ENCODE measurements around the gene TMEM41A. TPM values are rescaled to one million over a fixed set of nuclear protein-coding genes. Genes with fewer than 3 reads are reported as not detected.

The TMEM41A gene
- total and polyA plus RNA-seq, 2 experiments from 2014 or later: 12.4 to 15.9 TPM

Other genes with a start within 250 kb of the TMEM41A start
- gene EHHADH, start 245.0 kb downstream of the TMEM41A start, total RNA-seq (2014; rRNA removed; shearing (Covaris generic)): 5.1 and 6.0 TPM in 2 replicates
- gene EHHADH, start 245.0 kb downstream of the TMEM41A start, polyA plus RNA-seq (2016; fragmentation: Nextera tagmentation; extraction: Ambion mirVana): 1.7 and 2.5 TPM in 2 replicates
- gene MAP3K13, start 135.9 kb downstream of the TMEM41A start, total RNA-seq (2014; rRNA removed; shearing (Covaris generic)): 10.7 and 18.9 TPM in 2 replicates
- gene MAP3K13, start 135.9 kb downstream of the TMEM41A start, polyA plus RNA-seq (2016; fragmentation: Nextera tagmentation; extraction: Ambion mirVana): 128 and 129 TPM in 2 replicates
- 0.03 and 0.16 TPM in 2 replicates for gene LIPH, start 53.6 kb upstream of the TMEM41A start, total RNA-seq (2014; rRNA removed; shearing (Covaris generic))
- gene LIPH, start 53.6 kb upstream of the TMEM41A start, polyA plus RNA-seq (2016; fragmentation: Nextera tagmentation; extraction: Ambion mirVana): 0.16 and 0.31 TPM in 2 replicates
- gene SENP2, start 87.3 kb upstream of the TMEM41A start, total RNA-seq (2014; rRNA removed; shearing (Covaris generic)): 80.3 and 119 TPM in 2 replicates
- 25.1 and 29.2 TPM in 2 replicates for gene SENP2, start 87.3 kb upstream of the TMEM41A start, polyA plus RNA-seq (2016; fragmentation: Nextera tagmentation; extraction: Ambion mirVana)